Heart left ventricle (tissue), 13 donors: ENCODE data around the gene CRYGN.

Experiments used
- CTCF ChIP-seq, 12 donors: fragments of 200-600 bp; sonication (generic) in 4 of 12; IDR thresholded peaks; one replicate each; pipeline versions ENCODE4 v1.5.0 to v1.8.0; 2018 to 2022; ENCODE audit warnings: antibody characterized with exemption in 12 of 12, mild to moderate bottlenecking in 5 of 12
- POLR2A ChIP-seq, 2 donors: fragments of 450-650 bp; IDR thresholded peaks; one replicate each; pipeline ENCODE4 v1.6.1; 2017; ENCODE audit warnings: antibody characterized with exemption in 2 of 2, mild to moderate bottlenecking in 2 of 2, moderate library complexity in 2 of 2
- donor health status: ischemic (EF 13 %, LVEDD 7.1; RV severe dilation, severe dysfunction).
- donor health status: DM: no; HTN: yes; CAD: no.
- donor health status: DM: no; HTN: no; CAD: no.
- donor health status: ischemic (EF 25% LVEDD 6.9; RV normal size, moderate dysfunction).
- donor health status: ischemic (EF 25% LVEDD 5.7; RV mildly dilated, moderate dysfunction).
- donor health status: ischemic (EF 35%, LVEDD 5.7; RV mildly dilated, moderate dysfunction).
- donor health status: nonischemic (EF 11% LVEDD 7.7; RV severe dilation, severe dysfunction).
- donor health status: DM: yes; HTN: yes; CAD: no.
- donor health status: PGD.
- donor health status: ischemic (EF 29% LVEDD 5.4; RV normal size, mild dysfunction).
- donor health status: nonischemic (EF 23%, LVEDD 6.1; RV moderate dilation, normal function).

- TF ChIP-seq POLR2A (IDR thresholded peaks at IDR 0.05) (no peak), CTCF (IDR thresholded peaks at IDR 0.05) (no peak)
These were observed 59.5 kb downstream of the CRYGN start for GRCh38 chr7:151380199-151381097.
